Fibroblast of pulmonary artery (primary cell): ENCODE measurements around the gene IRF2.
A peak's percentile ranks its signal among the peaks of the same experiment; 100 is the strongest.

Source experiments
- DNase-seq: peaks from one replicate; pipeline ENCODE4 v3.0.0-alpha.2; 2010; ENCODE audit warnings: low read depth
- H3K4me3 ChIP-seq: replicated peaks from 2 replicates; pipeline ENCODE4 v1.5.1; 2011; ENCODE audit warnings: low read depth, mild to moderate bottlenecking, control low read depth, low read length, moderate library complexity
- CTCF ChIP-seq: IDR thresholded peaks from 2 replicates; pipeline ENCODE4 v1.5.1; 2011; ENCODE audit warnings: mild to moderate bottlenecking, control low read depth, low read length, inconsistent platforms; ENCODE audit errors: missing control alignments

Gene IRF2

GRCh38 chr4:184440595-184441358 lies 33.6 kb downstream of the IRF2 start:
- H3K4me3 ChIP-seq = no peak overlapping the region
- no peak for TF ChIP-seq CTCF
- DNase-seq = no peak

- H3K4me3 ChIP-seq = no peak overlapping the region
- peak; percentile 73 for DNase-seq
Observed at GRCh38 chr4:184439856-184440594, 34.3 kb downstream of the IRF2 start.

GRCh38 chr4:184439386-184439785 lies 35.0 kb downstream of the IRF2 start:
- DNase-seq = no peak
- TF ChIP-seq CTCF = no peak
- no peak overlapping the region for H3K4me3 ChIP-seq

More at GRCh38 chr4:184439856-184440594, 34.3 kb downstream of the IRF2 start:
- no peak for TF ChIP-seq CTCF

GRCh38 chr4:184438375-184438774 lies 36.0 kb downstream of the IRF2 start:
- TF ChIP-seq CTCF = no peak
- no peak overlapping the region for H3K4me3 ChIP-seq
- DNase-seq = no peak

GRCh38 chr4:184437565-184438265 lies 36.6 kb downstream of the IRF2 start:
- DNase-seq = no peak
- H3K4me3 ChIP-seq = no peak overlapping the region
- no peak for TF ChIP-seq CTCF

GRCh38 chr4:184434501-184435066 lies 39.8 kb downstream of the IRF2 start:
- H3K4me3 ChIP-seq = no peak overlapping the region
- DNase-seq = no peak
- no peak for TF ChIP-seq CTCF
